GM19452 (cell line): ENCODE measurements around the gene ELOB.
"Not testable (repeated sequence)": the region's sequence is repeated elsewhere in the genome, so short reads cannot be mapped to it uniquely, and the experiment has no call there.

Experiments
- ATAC-seq: cut with Tn5 transposase; IDR thresholded peaks from one replicate; pipeline ENCODE4 v1.9.1; 2021; ENCODE audit not compliant: unreplicated experiment

ELOB gene

GRCh38 chr16:2724816-2725348, 52.2 kb downstream of the ELOB start:
- no peak for ATAC-seq

- ATAC-seq: no peak
Measured at GRCh38 chr16:2724088-2724676, 52.9 kb downstream of the ELOB start.

GRCh38 chr16:2721634-2722173, 55.4 kb downstream of the ELOB start:
- not testable (repeated sequence) for ATAC-seq
